CD4-positive, alpha-beta T cell treated with Interleukin-4 for 4 hours (primary cell): Measurements from ENCODE around the gene LZIC.

Source experiments
- DNase-seq: peaks from one replicate; pipeline ENCODE4 v3.0.0-alpha.2; 2020

The LZIC gene

GRCh38 chr1:9883585-9884449 is 59.4 kb downstream of the LZIC start:
- DNase-seq = no peak

GRCh38 chr1:9882945-9883303 is 60.3 kb downstream of the LZIC start:
- DNase-seq = no peak

- peak; percentile 10 for DNase-seq
These were observed 60.8 kb downstream of the LZIC start for GRCh38 chr1:9882296-9882944.

GRCh38 chr1:9881838-9882249 is 61.3 kb downstream of the LZIC start:
- DNase-seq = no peak
